HCT116 (cell line): ENCODE data around the gene THOP1. TPM values are rescaled to one million over a fixed set of nuclear protein-coding genes. Genes with fewer than 3 reads are reported as not detected.

Experiments
- ATAC-seq: fragments of 200-7000 bp; cut with Tn5 transposase; 2 replicates; pipeline ENCODE4 v1.9.1; 2020; ENCODE audit warnings: mild to moderate bottlenecking, moderate library complexity
- BruUV-seq: library from RNA; stranded (reverse); fragments of 400-500 nt; replicated peaks from 2 replicates; lab custom pipeline; 2021; lab: Mats Ljungman, UMichigan
- CTCF ChIA-PET: fragments of 300-600 bp; sonication (Branson Sonifier 250); formaldehyde crosslinking; loops from one replicate; lab custom pipeline; 2021; ENCODE audit warnings: antibody characterized with exemption; lab: Charles Lee
- POLR2A ChIA-PET: fragments of 300-600, 350-600 bp; sonication (Branson Sonifier 250); formaldehyde crosslinking; loops from one replicate; lab custom pipeline; 2021; ENCODE audit warnings: antibody characterized with exemption; lab: Charles Lee
- RAD21 ChIA-PET, 2 experiments: fragments of 300-600 bp; sonication (Branson Sonifier 250); formaldehyde crosslinking; loops; one replicate each; lab custom pipeline; 2023; ENCODE audit warnings: low total read pairs in 2 of 2; ENCODE audit not compliant: uncharacterized antibody in 2 of 2, unreplicated experiment in 2 of 2, low non-redundant PET in 1 of 2; lab: Charles Lee
- DNase-seq: peaks from one replicate; pipeline ENCODE4 v3.0.0-alpha.2; 2010; ENCODE audit warnings: low read depth, low spot score
- H2AFZ ChIP-seq: fragments of 200-600 bp; shearing (Covaris generic), sonication (generic); 2 replicates; pipeline ENCODE4 v1.6.1; 2017; ENCODE audit warnings: low read depth, mixed run types, mixed read lengths, antibody characterized with exemption, low read length; ENCODE audit not compliant: poor library complexity, severe bottlenecking
- H3K27ac ChIP-seq: 2 replicates; pipeline ENCODE4 v1.5.1; 2012; ENCODE audit warnings: low read depth, low read length
- H3K27me3 ChIP-seq: fragments of 200-600 bp; sonication (generic); 2 replicates; pipeline ENCODE4 v1.6.1; 2016; ENCODE audit warnings: mixed run types, low read length, mixed read lengths; ENCODE audit not compliant: insufficient read depth
- H3K36me3 ChIP-seq, 2 experiments: fragments of 200-500 bp in 1 of 2; fragments of 200-600 bp in 1 of 2; sonication (Bioruptor generic) in 1 of 2; sonication (generic) in 1 of 2; 2 replicates each; pipeline versions ENCODE4 v1.5.1 to v1.6.1; 2014 to 2016; ENCODE audit warnings: low read length in 2 of 2, inconsistent platforms in 1 of 2, mixed read lengths in 1 of 2, mixed run types in 1 of 2; ENCODE audit not compliant: insufficient read depth in 2 of 2, control insufficient read depth in 1 of 2
- H3K4me1 ChIP-seq, 2 experiments: fragments of 200-600 bp in 1 of 2; sonication (generic) in 1 of 2; 2 replicates each; pipeline versions ENCODE4 v1.5.1 to v1.6.1; 2012 to 2017; ENCODE audit warnings: low read length in 2 of 2, inconsistent platforms in 1 of 2, mild to moderate bottlenecking in 1 of 2, mixed read lengths in 1 of 2, mixed run types in 1 of 2, moderate library complexity in 1 of 2; ENCODE audit not compliant: insufficient read depth in 2 of 2, control insufficient read depth in 1 of 2
- H3K4me2 ChIP-seq: fragments of 200-600 bp; sonication (generic); 2 replicates; pipeline ENCODE4 v1.6.1; 2017; ENCODE audit warnings: mixed run types, low read length, mixed read lengths
- H3K4me3 ChIP-seq, 2 experiments: fragments of 200-600 bp in 1 of 2; sonication (generic) in 1 of 2; replicated peaks in 1 of 2; 2 replicates each; pipeline ENCODE4 v1.5.1; 2011 to 2016; ENCODE audit warnings: low read length in 2 of 2, control low read depth in 1 of 2, low read depth in 1 of 2, mild to moderate bottlenecking in 1 of 2, mixed read lengths in 1 of 2, mixed run types in 1 of 2
- H3K79me2 ChIP-seq: fragments of 200-600 bp; sonication (generic); 2 replicates; pipeline ENCODE4 v1.6.1; 2017; ENCODE audit warnings: mild to moderate bottlenecking, mixed run types, low read length, moderate library complexity, mixed read lengths; ENCODE audit not compliant: insufficient read depth
- H3K9ac ChIP-seq: fragments of 200-600 bp; sonication (generic); 2 replicates; pipeline ENCODE4 v1.6.1; 2016; ENCODE audit warnings: low read length, mixed read lengths
- H3K9me2 ChIP-seq: fragments of 200-600 bp; sonication (generic), shearing (Covaris generic); 2 replicates; pipeline ENCODE4 v1.6.1; 2017; ENCODE audit warnings: mixed run types, mild to moderate bottlenecking, moderate library complexity; ENCODE audit not compliant: insufficient read depth
- H3K9me3 ChIP-seq, 2 experiments: fragments of 200-500 bp in 1 of 2; fragments of 200-600 bp in 1 of 2; sonication (Bioruptor generic) in 1 of 2; sonication (generic) in 1 of 2; 2 replicates each; pipeline ENCODE4 v1.6.1; 2014 to 2017; ENCODE audit warnings: low read length in 2 of 2, mixed read lengths in 2 of 2, inconsistent platforms in 1 of 2, low read depth in 1 of 2, mild to moderate bottlenecking in 1 of 2, mixed run types in 1 of 2, moderate library complexity in 1 of 2; ENCODE audit not compliant: control insufficient read depth in 1 of 2, insufficient read depth in 1 of 2
- H4K20me1 ChIP-seq: fragments of 200-600 bp; sonication (generic), shearing (Covaris generic); 2 replicates; pipeline ENCODE4 v1.6.1; 2017; ENCODE audit warnings: mixed run types, mild to moderate bottlenecking, moderate library complexity; ENCODE audit not compliant: insufficient read depth
- EGR1 ChIP-seq: IDR thresholded peaks from 2 replicates; pipeline ENCODE4 v1.6.1; 2012; ENCODE audit warnings: low read depth
- ELF1 ChIP-seq: IDR thresholded peaks from 2 replicates; pipeline ENCODE4 v1.6.1; 2012; ENCODE audit warnings: low read depth, borderline replicate concordance
- EZH2 ChIP-seq: fragments of 200-600 bp; sonication (generic); IDR thresholded peaks from 2 replicates; pipeline ENCODE4 v1.6.1; 2017; ENCODE audit warnings: antibody characterized with exemption, mixed run types
- EZH2phosphoT487 ChIP-seq: fragments of 200-600 bp; IDR thresholded peaks from 2 replicates; pipeline ENCODE4 v1.6.1; 2018; ENCODE audit warnings: antibody characterized with exemption, borderline replicate concordance
- JUND ChIP-seq: IDR thresholded peaks from 2 replicates; pipeline ENCODE4 v1.6.1; 2012
- SIN3A ChIP-seq: IDR thresholded peaks from 2 replicates; pipeline ENCODE4 v1.6.1; 2012; ENCODE audit warnings: low read depth
- SP1 ChIP-seq: IDR thresholded peaks from 2 replicates; pipeline ENCODE4 v1.6.1; 2012; ENCODE audit warnings: low read depth
- TCF7L2 ChIP-seq: IDR thresholded peaks from 2 replicates; pipeline ENCODE4 v1.7.0; 2011; ENCODE audit warnings: borderline replicate concordance, inconsistent platforms; ENCODE audit not compliant: insufficient read depth, insufficient read length; ENCODE audit errors: extremely low read depth
- YY1 ChIP-seq: IDR thresholded peaks from 2 replicates; pipeline ENCODE4 v1.6.1; 2011; ENCODE audit warnings: low read length, low read depth, moderate library complexity, mild to moderate bottlenecking; ENCODE audit not compliant: insufficient replicate concordance; ENCODE audit errors: extremely low read depth
- intact Hi-C: fragments of 100-400 bp; cut with micrococcal nuclease; formaldehyde crosslinking; loops from 2 replicates; pipeline ENCODE4 v1.10.0; 2022
- total RNA-seq: library from RNA; stranded (reverse); gene quantifications from one replicate; pipeline ENCODE4 v1.2.1, GENCODE V29; 2021; ENCODE audit not compliant: unreplicated experiment
- TF ChIP-seq, protein P1 (sequence below): IDR thresholded peaks from 2 replicates; pipeline ENCODE4 v1.6.1; 2011; ENCODE audit warnings: mild to moderate bottlenecking, low read length, moderate library complexity; ENCODE audit not compliant: insufficient replicate concordance; ENCODE audit errors: extremely low read depth
- TF ChIP-seq, protein P2 (sequence below): IDR thresholded peaks from 2 replicates; pipeline ENCODE4 v1.6.1; 2012; ENCODE audit warnings: low read depth
- TF ChIP-seq, protein P3 (sequence below), 3 experiments: fragments of 200-600 bp in 1 of 3; sonication (generic) in 1 of 3; IDR thresholded peaks in 2 of 3; conservative IDR thresholded peaks in 1 of 3; 2 replicates each; pipeline ENCODE4 v1.5.1; 2012 to 2017; ENCODE audit warnings: low read depth in 2 of 3, low read length in 2 of 3, antibody characterized with exemption in 1 of 3, borderline replicate concordance in 1 of 3, control low read depth in 1 of 3, mild to moderate bottlenecking in 1 of 3, mixed read lengths in 1 of 3, mixed run types in 1 of 3, moderate library complexity in 1 of 3; ENCODE audit not compliant: insufficient read depth in 1 of 3

Gene THOP1
- total RNA-seq, 1 experiment from 2014 or later = 201 TPM

DNA sequence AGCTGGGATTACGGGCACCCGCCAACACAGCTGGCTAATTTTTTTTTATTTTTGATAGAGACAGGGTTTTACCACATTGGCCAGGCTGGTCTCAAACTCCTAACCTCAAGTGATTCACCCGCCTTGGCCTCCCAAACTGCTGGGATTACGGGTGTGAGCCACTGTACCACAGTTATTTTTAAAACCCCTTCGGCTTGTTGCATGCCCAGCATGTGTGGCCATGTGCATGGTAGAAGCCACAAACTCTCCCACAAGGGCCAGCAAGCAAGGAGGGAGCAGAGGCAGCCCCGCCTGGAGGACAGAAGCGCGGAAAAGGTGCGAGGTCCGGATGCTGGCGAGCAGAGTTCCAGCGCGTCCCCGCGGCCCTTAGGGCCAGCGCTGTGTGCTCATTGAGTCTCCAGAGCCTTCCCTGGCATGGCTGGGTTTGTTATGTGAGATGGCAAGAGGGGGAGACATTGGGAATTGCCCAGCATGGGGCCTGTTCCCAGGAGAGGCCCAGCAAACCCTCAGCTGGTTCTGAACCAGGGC is 12.9 kb downstream of the THOP1 start (continued):
- TF ChIP-seq, protein P1, sequence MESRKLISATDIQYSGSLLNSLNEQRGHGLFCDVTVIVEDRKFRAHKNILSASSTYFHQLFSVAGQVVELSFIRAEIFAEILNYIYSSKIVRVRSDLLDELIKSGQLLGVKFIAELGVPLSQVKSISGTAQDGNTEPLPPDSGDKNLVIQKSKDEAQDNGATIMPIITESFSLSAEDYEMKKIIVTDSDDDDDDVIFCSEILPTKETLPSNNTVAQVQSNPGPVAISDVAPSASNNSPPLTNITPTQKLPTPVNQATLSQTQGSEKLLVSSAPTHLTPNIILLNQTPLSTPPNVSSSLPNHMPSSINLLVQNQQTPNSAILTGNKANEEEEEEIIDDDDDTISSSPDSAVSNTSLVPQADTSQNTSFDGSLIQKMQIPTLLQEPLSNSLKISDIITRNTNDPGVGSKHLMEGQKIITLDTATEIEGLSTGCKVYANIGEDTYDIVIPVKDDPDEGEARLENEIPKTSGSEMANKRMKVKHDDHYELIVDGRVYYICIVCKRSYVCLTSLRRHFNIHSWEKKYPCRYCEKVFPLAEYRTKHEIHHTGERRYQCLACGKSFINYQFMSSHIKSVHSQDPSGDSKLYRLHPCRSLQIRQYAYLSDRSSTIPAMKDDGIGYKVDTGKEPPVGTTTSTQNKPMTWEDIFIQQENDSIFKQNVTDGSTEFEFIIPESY = no peak
- TF ChIP-seq TCF7L2 = no peak
- TF ChIP-seq YY1 = no peak
- TF ChIP-seq SIN3A = no peak
- TF ChIP-seq, all 23 proteins: peak for 0

DNA sequence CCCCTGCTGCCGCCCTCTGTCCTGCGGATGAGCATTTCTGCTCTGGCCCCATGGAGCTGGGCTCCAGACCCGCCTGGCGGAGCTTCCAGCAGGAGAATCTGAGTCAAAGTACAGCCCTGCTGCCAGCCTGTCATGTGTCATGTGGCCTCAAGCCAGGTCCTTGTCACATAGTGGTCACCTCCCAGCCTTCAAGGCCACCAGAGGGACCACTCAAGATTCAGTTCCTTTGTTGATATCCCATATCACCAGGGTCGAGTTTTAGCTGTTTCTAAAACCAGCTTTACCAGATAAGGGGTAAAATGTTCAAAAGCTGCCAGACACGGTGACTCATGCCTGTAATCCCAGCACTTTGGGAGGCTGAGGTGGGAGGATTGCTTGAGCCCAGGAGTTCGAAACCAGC is 13.4 kb downstream of the THOP1 start:
- Histone ChIP-seq H2AFZ (no peak overlapping the region), H3K4me1 (peaks cover 0 to 6% of the 10 kb centered on the region in 2 experiments; a peak in 2 of 4 replicates), H3K27ac (no peak overlapping the region), H3K9me2 (no peaks in the 10 kb centered on the region), H3K79me2 (peaks cover 50% of the 10 kb centered on the region), H3K4me3 (no peak overlapping the region), H4K20me1 (no peaks in the 10 kb centered on the region), H3K9ac (no peak overlapping the region), H3K36me3 (peaks cover 40 to 60% of the 10 kb centered on the region in 2 experiments; a peak in 3 of 4 replicates), H3K27me3 (no peaks in the 10 kb centered on the region), H3K9me3 (no peaks in the 10 kb centered on the region), H3K4me2 (no peak overlapping the region)
- no TSS peak for BruUV-seq
- ChIA-PET RAD21 (interaction anchor here in 1 of 2 experiments (0.6 kb wide), 1 partner anchor 166 kb away, joined by 5 read pairs; no protein-coding TSS in a partner anchor), CTCF (interaction anchor here (0.8 kb wide), 1 partner anchor 150 kb away, joined by 3 read pairs; no protein-coding TSS in a partner anchor), POLR2A (no interaction called here)
- DNase-seq = no peak
- ATAC-seq = no peak
- TF ChIP-seq EZH2 (no peak), ELF1 (no peak), EZH2phosphoT487 (no peak), SP1 (no peak), EGR1 (no peak), JUND (no peak), TCF7L2 (no peak), SIN3A (no peak)
- TF ChIP-seq, protein P2, sequence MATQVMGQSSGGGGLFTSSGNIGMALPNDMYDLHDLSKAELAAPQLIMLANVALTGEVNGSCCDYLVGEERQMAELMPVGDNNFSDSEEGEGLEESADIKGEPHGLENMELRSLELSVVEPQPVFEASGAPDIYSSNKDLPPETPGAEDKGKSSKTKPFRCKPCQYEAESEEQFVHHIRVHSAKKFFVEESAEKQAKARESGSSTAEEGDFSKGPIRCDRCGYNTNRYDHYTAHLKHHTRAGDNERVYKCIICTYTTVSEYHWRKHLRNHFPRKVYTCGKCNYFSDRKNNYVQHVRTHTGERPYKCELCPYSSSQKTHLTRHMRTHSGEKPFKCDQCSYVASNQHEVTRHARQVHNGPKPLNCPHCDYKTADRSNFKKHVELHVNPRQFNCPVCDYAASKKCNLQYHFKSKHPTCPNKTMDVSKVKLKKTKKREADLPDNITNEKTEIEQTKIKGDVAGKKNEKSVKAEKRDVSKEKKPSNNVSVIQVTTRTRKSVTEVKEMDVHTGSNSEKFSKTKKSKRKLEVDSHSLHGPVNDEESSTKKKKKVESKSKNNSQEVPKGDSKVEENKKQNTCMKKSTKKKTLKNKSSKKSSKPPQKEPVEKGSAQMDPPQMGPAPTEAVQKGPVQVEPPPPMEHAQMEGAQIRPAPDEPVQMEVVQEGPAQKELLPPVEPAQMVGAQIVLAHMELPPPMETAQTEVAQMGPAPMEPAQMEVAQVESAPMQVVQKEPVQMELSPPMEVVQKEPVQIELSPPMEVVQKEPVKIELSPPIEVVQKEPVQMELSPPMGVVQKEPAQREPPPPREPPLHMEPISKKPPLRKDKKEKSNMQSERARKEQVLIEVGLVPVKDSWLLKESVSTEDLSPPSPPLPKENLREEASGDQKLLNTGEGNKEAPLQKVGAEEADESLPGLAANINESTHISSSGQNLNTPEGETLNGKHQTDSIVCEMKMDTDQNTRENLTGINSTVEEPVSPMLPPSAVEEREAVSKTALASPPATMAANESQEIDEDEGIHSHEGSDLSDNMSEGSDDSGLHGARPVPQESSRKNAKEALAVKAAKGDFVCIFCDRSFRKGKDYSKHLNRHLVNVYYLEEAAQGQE = no peak
- TF ChIP-seq, protein P3, sequence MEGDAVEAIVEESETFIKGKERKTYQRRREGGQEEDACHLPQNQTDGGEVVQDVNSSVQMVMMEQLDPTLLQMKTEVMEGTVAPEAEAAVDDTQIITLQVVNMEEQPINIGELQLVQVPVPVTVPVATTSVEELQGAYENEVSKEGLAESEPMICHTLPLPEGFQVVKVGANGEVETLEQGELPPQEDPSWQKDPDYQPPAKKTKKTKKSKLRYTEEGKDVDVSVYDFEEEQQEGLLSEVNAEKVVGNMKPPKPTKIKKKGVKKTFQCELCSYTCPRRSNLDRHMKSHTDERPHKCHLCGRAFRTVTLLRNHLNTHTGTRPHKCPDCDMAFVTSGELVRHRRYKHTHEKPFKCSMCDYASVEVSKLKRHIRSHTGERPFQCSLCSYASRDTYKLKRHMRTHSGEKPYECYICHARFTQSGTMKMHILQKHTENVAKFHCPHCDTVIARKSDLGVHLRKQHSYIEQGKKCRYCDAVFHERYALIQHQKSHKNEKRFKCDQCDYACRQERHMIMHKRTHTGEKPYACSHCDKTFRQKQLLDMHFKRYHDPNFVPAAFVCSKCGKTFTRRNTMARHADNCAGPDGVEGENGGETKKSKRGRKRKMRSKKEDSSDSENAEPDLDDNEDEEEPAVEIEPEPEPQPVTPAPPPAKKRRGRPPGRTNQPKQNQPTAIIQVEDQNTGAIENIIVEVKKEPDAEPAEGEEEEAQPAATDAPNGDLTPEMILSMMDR (IDR thresholded peaks at IDR 0.05 in 2 of 3, conservative IDR thresholded peaks at IDR 0.05 in 1 of 3; ENCODE audit: borderline replicate concordance in 1 of 3, insufficient read depth in 1 of 3, low read depth in 2 of 3, low read length in 2 of 3) = no peak
- TF ChIP-seq, protein P1 = no peak
- intact Hi-C loops = no loop called here
